ENCODE results near the gene DLL1.

GRCh38 chr6:170292111-170292406 lies 1.2 kb upstream of the DLL1 start:
- TF ChIP-seq CTCF (conservative IDR thresholded peaks at IDR 0.05), result no peak
- no peak for TF ChIP-seq EZH2 (IDR thresholded peaks at IDR 0.05; ENCODE audit: low read depth)

Measured in PC-9 (cell line).